ENCODE data around the gene PEBP1.

PEBP1 gene

GRCh38 chr12:118188690-118189371 is 52.9 kb downstream of the PEBP1 start:
- CTCF ChIA-PET = interaction anchor here (0.6 kb wide), 1 partner anchor 189 kb away, joined by 3 read pairs; no protein-coding TSS in a partner anchor
- TF ChIP-seq ZNF544 (tag by site-specific recombination; IDR thresholded peaks at IDR 0.05) = no peak
- no peak for TF ChIP-seq SP7 (tag by site-specific recombination; IDR thresholded peaks at IDR 0.05)
- TF ChIP-seq KLF10 (tag by site-specific recombination; IDR thresholded peaks at IDR 0.05) = no peak
- no peak for TF ChIP-seq ZNF121 (tag by site-specific recombination; IDR thresholded peaks at IDR 0.05)
- no peak for TF ChIP-seq ZNF426 (tag by site-specific recombination; IDR thresholded peaks at IDR 0.05)
- TF ChIP-seq ZNF707 (tag by site-specific recombination; IDR thresholded peaks at IDR 0.05) = no peak
- no peak for TF ChIP-seq BCL11A (tag by site-specific recombination; IDR thresholded peaks at IDR 0.05; ENCODE audit: low read depth)
- no peak for TF ChIP-seq ZNF473 (tag by site-specific recombination; IDR thresholded peaks at IDR 0.05)
- no peak for TF ChIP-seq ZNF639 (tag by site-specific recombination; IDR thresholded peaks at IDR 0.05)
- no peak for TF ChIP-seq ZNF394 (tag by site-specific recombination; IDR thresholded peaks at IDR 0.05; ENCODE audit: borderline replicate concordance)
- no peak for TF ChIP-seq ZNF449 (tag by site-specific recombination; IDR thresholded peaks at IDR 0.05)
- TF ChIP-seq ZNF155 (tag by site-specific recombination; IDR thresholded peaks at IDR 0.05) = no peak
- no peak for TF ChIP-seq ZNF677 (tag by site-specific recombination; IDR thresholded peaks at IDR 0.05)
- no peak for TF ChIP-seq ZNF10 (tag by site-specific recombination; IDR thresholded peaks at IDR 0.05)
- TF ChIP-seq ZNF518A (tag by site-specific recombination; conservative IDR thresholded peaks at IDR 0.05; ENCODE audit: low read depth) = no peak
- no peak for TF ChIP-seq ZNF513 (tag by site-specific recombination; IDR thresholded peaks at IDR 0.05)
- no peak for TF ChIP-seq AEBP2 (tag by site-specific recombination; IDR thresholded peaks at IDR 0.05; ENCODE audit: borderline replicate concordance)
- no peak for TF ChIP-seq BCL6B (tag by site-specific recombination; IDR thresholded peaks at IDR 0.05)
- TF ChIP-seq ZNF514 (tag by site-specific recombination; IDR thresholded peaks at IDR 0.05) = no peak
- no peak overlapping the region for H3K27ac ChIP-seq (ENCODE audit: extremely low read depth, low read depth, low read length)

More at GRCh38 chr12:118188690-118189371, 52.9 kb downstream of the PEBP1 start:
- no peak overlapping the region for H3K4me3 ChIP-seq (ENCODE audit: low read depth, low read length)
- no peaks in the 10 kb centered on the region for H3K36me3 ChIP-seq (ENCODE audit: control insufficient read depth in 2 of 2, insufficient read depth in 1 of 2, low read length in 2 of 2)
- peaks cover 4% of the 10 kb centered on the region; the same call in 1 of the 2 replicates for H3K4me1 ChIP-seq (ENCODE audit: control insufficient read depth, insufficient read depth, low read length)
- H3K9me3 ChIP-seq (ENCODE audit: control insufficient read depth, insufficient read depth, low read depth, low read length) = no peaks in the 10 kb centered on the region
- POLR2A ChIA-PET = no interaction called here
